HG02798 (cell line): ENCODE measurements around the gene KRTAP19-8.

Source experiments
- ATAC-seq: cut with Tn5 transposase; IDR thresholded peaks from one replicate; pipeline ENCODE4 v1.9.1; 2021; ENCODE audit warnings: mild to moderate bottlenecking; ENCODE audit not compliant: unreplicated experiment, poor library complexity

Gene KRTAP19-8, protein sequence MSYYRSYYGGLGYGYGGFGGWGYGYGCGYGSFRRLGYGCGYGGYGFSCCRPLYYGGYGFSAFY

DNA sequence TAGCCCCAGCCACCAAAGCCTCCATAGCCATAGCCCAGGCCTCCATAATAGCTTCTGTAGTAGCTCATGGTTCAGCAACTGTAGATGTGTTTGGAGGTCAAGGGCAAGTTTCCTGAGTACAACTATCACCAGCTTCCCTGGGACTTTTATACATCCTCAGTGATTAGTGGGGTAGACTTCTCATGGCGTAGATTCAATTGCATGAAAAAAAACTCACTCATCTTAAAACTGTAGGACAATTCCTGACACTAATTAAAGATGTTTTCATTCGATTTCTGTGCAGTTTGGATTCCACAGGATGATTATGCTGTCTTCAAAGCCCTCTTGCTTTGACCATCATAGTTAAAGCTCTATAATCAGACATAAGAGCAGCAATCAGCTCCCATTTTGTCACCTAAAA, at the start of gene KRTAP19-8:
Gene KRTAP19-8, minus strand, starts transcription at position 101 of the 400 bp plus-strand sequence. Its CDS starts 33 bp downstream, at position 68.
- no peak for ATAC-seq

DNA sequence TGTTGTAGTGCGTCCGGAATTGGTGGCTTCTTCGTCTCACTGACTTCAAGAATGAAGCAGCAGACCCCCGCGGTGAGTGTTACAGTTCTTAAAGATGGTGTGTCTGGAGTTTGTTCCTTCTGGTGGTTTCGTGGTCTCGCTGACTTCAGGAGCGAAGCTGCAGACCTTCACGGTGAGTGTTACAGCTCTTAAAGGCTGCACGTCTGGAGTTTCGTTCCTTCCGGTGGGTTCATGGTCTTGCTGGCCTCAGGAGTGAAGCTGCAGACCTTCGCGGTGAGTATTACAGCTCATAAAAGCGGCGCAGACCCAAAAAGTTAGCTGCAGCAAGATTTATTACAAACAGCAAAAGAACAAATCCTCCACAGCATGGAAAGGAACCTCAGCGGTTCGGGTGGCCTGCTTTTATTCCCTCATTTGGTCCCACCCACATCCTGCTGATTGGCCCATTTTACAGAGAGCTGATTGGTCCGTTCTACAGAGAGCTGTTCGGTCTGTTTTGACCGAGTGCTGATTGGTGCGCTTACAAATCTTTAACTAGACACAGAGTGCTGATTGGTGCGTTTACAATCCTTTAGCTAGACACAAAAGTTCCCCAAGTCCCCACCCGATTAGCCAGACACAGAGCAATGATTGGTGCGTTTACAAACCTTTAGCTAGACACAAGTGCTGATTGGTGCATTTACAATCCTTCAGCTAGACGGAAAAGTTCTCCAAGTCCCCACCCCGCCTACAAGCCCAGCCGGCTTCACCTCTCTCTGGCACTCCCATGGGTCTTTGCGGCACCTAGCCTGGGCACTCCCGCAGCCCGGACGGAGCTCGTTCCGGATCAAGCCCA, 49.6 kb upstream of the KRTAP19-8 start:
- no peak for ATAC-seq

DNA sequence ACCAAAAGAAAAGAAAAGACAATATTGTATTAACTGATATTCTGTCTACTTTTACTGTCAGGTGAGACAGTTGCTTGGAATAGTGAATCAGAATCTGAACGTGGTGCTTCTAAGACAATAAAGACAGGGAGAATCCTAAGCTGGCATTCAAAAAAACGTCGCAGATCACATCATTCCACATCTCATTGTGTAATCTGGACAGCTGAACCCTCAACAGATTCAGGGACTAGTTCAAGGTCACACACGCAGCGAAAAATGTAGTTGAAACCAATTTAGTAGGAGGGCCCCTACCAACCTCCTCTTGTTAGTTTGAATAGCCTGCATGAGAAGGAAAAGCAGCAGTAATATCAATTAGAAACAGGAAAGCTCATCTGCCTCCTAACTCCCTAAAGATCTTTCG, 46.4 kb upstream of the KRTAP19-8 start:
- no peak for ATAC-seq

DNA sequence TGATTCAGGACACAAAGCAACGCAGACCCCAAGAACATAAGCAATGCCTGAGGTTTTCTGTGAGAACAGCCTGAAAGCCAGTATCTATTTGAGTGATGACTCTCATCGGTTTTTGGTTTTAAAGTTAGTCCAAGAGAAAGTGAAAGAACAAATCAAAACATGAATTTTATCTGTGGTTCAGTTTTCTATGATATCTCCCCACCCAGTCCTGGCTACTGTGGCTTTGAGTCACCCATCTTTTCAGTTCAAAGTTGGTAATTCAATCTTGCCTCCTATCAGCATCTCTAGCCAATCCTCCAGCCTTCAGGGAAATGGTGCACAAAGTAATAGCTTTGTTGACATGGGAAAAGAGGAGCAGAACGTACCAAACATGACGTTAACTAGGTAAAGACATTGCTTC, 40.5 kb upstream of the KRTAP19-8 start:
- ATAC-seq = peak; percentile 75

DNA sequence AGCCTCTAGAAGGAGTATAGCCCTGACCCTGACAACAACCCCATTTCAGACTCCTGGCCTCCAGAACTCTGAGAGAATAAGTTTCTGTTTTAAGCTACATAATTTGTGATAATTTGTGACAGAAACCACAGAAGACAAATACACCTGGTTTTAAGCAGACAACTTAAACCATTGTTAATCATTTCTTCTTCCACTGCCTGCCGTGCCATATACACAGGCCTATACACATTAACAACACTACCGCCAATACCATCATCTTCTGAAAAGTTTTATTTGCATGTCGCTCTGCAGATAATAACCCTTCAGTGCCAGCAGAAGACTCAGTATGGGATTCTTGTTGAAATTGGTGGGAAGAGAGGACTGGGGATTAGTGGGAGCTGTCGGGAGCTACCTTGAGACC, 39.9 kb upstream of the KRTAP19-8 start:
- ATAC-seq = peak; percentile 38

DNA sequence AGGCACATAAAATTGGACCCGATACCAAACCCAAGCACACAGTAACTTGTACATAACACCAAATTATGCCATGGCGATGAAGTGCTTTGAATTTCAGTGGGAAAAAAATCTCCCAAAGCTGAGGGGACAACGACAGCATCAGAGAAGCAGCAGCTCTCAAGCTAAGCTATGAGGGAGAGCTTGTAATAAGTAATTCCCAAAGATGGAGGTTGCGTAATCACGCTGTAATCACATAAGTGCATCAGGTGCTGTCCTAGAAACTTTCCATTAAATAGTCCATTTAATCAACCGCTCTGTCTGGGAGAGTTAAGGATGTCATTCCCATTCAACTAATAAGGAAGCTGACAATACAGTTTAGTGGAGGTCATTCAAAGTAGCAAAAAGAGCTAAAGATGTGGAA, 37.6 kb upstream of the KRTAP19-8 start:
- no peak for ATAC-seq

DNA sequence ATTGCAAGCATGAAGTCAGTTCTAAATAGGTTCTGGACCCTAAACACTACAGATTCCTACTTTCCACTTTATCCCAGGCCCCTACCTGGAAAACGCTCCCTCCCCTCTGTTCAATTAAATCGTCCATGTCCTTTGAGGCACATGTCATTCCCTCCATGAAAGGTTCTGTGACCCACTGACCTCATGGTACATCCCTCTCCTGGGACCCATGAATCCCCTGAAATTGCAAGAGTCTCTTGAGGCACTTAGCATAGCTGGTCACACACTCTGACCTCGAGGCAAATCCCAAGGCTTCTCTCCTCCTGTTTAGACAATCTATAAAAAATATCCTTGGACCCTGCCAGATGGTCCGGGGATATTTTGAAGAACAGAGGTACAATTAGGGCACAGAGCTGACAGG, 34.3 kb upstream of the KRTAP19-8 start:
- no peak for ATAC-seq

DNA sequence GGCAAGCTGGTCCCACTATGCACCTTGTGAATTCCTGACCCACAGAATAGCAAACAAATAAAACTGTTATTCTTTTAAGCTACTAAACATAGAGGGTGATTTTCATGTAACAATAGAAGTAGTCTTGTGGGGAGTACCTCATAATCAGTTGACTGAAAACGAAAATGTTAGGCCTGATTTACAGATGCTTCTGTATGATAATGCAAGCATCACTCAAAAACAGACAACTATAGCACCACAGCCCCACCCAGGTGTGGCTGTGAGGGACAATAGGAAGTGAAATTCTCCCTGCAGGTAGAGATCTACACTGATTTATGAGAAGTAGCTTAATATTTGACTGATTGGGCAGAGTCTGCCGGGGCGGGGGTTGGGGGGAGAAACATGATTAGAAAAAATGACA, 26.5 kb upstream of the KRTAP19-8 start:
- ATAC-seq = peak; percentile 65

DNA sequence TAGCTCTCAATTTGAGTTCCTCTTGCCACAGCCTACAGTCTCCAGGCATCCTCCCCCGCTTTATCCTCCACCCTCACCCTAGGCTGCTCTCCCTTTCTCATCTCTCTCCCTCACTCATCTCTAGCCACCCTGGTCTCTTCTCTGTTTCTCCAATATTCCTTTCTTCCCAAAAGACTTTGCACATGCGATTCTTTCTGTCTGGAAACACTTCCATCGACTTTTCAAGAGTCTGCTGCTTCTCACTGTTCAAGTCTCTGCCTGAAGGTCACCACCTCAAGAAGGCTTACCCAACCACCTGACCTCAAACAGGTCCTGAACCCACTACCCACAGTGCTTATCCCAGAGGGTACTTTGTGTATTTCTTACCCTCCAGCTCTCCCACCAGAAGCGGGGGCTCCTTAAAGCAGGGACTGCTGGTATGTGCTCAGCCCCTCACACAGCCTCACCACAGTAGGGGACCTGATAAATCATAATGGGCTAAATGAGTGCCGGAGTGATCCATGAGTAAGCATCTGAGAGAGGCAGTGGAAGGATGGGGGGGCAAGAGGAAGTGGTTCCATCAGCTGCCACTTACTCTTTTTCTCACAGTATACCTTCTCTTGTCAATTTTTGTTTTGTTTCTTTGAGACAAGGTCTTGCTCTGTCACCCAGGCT, 14.3 kb upstream of the KRTAP19-8 start:
- ATAC-seq = no peak

DNA sequence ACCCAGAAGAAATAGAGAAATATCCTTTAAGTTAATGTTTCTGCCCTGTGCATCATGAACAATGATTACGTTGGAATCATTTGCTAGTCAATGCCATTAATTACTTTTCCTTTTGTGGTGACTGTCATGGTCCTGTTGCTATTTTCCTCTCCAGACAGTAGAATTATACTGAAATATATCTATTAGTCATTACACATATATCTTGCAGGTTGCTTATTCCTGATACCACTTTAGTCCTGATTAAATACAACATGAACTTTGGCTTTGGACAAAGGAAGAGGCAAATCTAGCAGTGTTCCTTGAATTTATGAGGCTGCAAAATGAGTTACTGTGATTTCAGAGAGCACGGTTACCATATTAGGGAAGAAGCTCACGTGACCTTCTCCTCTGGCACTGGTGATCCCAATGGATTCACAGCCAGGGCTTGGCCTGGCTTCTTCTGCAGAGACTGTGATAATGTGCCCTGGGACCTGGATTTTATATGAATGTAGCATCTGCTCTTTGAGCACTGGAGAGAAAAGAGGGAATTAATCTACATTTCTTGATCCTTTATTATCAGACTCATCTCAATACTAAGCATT, 12.4 kb upstream of the KRTAP19-8 start:
- no peak for ATAC-seq

DNA sequence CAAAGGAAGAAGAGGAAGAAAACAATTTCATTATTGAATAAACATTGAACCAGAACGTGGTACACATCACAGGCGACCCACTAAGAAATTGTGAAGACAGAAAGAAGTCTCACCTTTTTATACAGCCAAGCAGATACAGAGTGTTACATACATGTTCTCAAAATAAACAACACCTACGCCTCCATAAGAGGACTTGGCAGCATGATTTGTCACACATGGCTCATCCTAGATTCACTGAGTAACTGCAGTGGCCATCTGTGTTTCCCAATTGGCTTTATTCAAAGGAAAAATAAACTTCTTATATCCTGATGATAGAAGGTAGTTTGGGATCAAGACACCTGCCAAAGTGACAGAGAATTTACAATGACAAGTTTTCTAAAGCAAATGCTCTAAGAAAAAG, 7.6 kb upstream of the KRTAP19-8 start:
- no peak for ATAC-seq

DNA sequence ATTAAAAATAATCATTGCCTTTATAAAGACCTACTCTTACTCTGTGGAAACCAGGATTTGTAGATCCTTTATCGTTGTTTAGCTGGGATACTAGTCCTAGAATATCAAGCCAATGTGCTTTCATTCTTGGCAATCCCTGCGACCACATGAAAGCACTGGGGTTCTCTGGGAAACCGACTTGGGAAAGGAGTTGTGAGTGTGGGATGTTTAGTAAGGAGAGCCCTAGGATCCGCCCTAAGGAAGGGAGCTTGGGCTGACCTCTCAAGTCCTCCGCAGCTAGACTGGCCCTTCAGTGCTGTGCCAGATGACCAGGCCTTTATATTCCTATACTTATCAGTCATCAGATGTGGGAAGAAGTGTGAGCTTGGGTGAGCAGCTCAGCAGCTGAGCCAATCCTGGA, 5.2 kb upstream of the KRTAP19-8 start:
- ATAC-seq = no peak

DNA sequence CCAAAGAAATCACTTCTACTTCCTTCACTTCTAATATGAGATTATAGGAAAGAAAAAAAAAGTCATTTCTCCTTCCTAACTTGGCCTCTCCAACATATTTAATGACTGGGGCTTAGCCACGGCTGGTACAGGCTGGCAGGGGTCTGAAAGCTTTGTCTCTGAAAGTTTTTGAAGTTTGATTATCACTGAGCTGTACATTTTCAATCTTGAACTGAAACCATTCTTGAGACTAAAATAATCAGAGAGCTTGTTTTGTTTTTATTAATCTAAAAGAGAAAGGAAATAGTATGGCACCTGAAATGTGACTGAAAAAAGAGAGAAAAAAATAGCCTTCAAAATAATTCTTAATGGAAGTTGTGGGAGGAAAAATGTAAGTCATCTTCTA, 3.8 kb upstream of the KRTAP19-8 start:
- ATAC-seq = peak; percentile 33

DNA sequence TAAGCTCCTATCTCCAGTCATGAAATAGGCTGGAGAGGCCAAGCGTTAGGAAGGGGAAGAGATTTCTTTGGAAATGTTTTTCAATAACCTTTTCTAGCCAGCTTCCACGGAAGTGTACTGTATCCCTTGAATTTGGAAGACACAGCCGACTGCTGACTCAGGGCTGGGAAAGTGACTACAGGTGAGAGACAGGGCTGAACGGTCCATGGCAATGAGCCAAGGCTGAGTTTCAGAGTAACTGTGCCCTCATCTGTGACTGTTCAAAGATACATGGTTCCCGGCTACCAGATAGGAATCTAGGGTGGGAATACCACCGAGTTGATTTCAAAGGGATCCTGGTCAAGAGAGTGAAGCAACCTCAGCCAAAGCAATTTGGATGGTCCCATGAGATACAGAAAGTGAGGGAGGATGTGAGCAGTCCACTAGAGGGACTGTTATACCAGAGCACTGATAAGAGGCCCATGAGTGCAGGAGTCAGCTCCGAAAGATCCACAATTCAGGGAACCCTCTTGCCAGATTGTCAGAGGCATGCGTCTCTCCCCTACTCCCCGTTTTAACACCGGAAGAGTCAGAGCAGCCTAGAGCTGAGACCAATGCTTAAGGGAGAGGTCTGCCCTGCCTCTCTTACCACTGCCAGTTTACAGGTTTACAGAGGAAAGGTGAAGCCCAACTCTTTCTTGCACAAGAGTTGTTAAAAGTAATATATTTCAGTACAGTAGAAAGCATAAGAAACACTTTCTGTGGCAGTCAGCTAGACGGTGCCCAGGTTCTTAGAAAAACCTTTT, 3.2 kb upstream of the KRTAP19-8 start:
- peak; percentile 60 for ATAC-seq

DNA sequence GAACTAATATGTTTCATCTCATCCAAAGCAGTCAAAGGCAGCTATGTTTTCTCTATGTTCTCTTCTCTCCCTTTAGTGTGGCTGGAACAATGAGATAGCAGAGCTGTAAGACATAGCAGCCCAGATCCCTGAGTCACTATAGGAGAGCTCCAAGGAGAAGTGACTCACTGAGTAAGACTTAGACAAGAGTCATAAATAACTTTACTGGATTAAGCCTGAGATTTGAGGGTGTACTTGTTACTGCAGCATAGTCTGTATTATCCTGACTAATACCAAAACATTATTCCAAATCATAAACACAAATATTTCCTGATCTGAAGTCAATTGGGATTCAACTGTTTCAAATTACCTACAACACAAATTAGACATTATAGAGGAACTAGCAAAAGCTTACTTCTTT, 3.9 kb downstream of the KRTAP19-8 start:
- ATAC-seq = no peak

DNA sequence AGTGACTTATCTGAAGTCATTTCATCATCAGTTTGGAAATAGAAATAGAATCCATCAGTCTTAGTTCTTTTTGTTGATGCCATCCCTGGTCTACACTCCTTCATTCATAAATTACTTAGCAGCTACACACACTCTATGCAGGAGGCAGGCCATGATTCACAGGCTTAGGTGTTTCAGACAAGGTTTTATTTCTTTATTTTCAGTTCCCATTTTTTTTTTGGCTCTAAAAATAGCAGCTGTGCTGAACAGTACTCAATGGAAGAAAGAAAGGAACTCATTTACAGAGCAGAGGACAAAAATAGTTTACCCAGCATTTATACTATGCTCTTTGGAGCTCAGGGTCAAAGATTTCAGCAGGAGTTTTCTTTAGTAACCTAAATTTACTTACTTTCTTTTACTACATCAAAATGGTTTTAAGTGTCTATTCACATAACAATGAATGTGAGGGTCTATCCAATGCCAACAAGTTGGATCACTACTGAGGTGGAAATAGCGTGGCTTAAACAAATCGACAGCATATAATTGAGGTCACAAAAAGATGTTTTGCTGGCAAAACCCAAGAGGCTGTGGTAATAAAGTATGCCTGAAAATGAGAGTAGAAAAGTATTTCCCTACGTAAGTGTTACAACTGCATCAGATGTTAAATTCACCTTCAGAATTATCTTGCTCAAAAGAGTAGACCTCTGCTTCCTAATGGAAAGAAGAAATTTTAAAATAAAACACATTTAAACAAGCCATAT, 7.7 kb downstream of the KRTAP19-8 start:
- peak; percentile 86 for ATAC-seq

DNA sequence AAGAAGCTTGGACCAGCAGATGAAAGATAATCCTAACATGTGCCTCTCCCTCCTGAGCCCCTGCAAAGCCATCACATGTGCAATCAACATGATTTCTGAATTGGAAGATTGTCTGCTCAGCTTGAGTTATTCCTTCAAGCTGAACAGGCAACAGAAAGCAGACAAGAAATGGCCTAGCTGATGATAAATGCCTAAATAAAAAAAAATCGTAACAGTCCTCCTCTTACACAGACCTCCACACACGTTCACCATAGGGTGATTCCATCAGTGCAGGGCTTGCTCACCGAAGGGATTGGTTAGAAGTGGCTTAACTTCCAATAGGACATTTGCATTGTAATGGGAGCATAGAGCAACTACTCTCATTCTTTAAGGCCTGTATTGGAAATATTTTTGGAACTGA, 14.6 kb downstream of the KRTAP19-8 start:
- no peak for ATAC-seq

DNA sequence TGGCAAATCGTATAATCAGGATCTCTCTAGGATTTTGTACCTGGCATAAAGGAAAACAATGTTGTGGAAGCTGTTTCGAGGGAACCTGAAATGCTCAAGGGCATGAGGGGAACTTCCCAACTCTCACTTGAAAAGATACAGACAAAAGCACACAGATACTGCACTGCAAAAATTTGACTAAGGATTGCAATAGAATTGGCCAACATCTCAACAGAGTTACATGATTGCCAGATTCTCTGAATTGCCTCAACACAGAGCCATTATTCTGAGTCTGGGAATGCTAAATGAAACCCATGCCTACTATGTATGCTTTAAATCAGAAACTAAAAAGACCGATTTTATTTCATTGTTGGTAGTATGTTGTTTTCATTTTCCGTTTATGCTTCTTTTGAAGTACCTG, 16.0 kb downstream of the KRTAP19-8 start:
- ATAC-seq = no peak

DNA sequence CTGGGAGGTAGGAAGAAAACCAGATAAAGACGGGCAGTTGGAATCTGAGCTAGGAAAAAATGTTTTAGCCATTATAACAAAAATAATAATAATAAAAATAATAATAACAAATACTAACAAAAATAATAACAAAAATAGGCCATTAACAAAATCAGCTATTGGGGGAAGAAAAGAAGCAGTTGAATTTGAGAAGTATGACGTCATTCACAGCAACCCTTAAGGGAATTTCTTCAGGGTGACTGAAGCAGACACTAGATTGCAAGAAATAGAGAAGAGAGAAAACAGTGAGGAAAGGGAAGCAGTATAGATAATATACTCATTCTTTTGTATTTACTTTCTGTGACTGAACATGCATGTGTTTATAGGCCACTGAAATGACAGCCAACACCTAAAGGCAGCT, 20.0 kb downstream of the KRTAP19-8 start:
- no peak for ATAC-seq

DNA sequence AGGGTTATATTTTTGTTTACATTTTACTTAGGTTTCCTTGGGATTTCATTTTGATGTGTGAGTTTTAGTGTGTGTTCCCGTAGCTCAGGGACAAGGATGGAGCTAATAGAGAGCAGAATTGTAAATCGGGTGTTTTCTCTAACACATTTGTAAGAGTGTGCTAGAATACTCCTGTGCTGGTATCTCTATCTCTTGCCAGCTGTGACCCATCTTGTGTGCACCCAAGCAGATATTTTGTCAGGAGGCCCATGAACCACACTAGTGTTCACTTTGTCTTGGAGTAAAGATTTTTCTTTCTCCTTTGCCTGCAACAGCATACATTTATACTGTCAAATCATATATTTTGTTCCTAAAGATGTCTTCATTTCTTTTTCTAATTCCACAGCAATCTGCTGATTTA, 23.4 kb downstream of the KRTAP19-8 start:
- ATAC-seq = no peak
